HepG2 (cell line): ENCODE results near the gene CACNA1G. TPM values are rescaled to one million over a fixed set of nuclear protein-coding genes. Genes with fewer than 3 reads are reported as not detected.

Experiments used
- DNMT1 ChIP-seq: sonication (generic); formaldehyde crosslinking; IDR thresholded peaks from 2 replicates; pipeline ENCODE4 v1.5.1; 2020; ENCODE audit warnings: mild to moderate bottlenecking, missing genetic modification reagents
- IKZF4 ChIP-seq: sonication (generic); formaldehyde crosslinking; IDR thresholded peaks from 2 replicates; pipeline ENCODE4 v1.5.1; 2020; ENCODE audit warnings: borderline replicate concordance, mild to moderate bottlenecking, low read depth, missing genetic modification reagents; ENCODE audit errors: not compliant biosample characterization
- KLF9 ChIP-seq: IDR thresholded peaks from 2 replicates; pipeline ENCODE4 v1.6.1; 2016; ENCODE audit warnings: low read depth
- PHF21A ChIP-seq: sonication (generic); formaldehyde crosslinking; IDR thresholded peaks from 2 replicates; pipeline ENCODE4 v1.5.0; 2020; ENCODE audit warnings: mild to moderate bottlenecking, missing genetic modification reagents
- RXRA ChIP-seq: sonication (generic); formaldehyde crosslinking; IDR thresholded peaks from 2 replicates; pipeline ENCODE4 v1.5.1; 2020; ENCODE audit warnings: missing genetic modification reagents
- TAF1 ChIP-seq: sonication (generic); formaldehyde crosslinking; IDR thresholded peaks from 2 replicates; pipeline ENCODE4 v1.4.0; 2020; ENCODE audit warnings: missing genetic modification reagents
- U2AF1 ChIP-seq: fragments of 200-400 bp; formaldehyde crosslinking; optimal IDR thresholded peaks from 2 replicates; pipeline ENCODE3; 2017; ENCODE audit warnings: mild to moderate bottlenecking, low read depth, low read length
- U2AF2 ChIP-seq: fragments of 200-400 bp; formaldehyde crosslinking; IDR thresholded peaks from 2 replicates; pipeline ENCODE4 v1.6.1; 2017; ENCODE audit warnings: low read depth, mild to moderate bottlenecking, low read length
- WIZ ChIP-seq: sonication (generic); formaldehyde crosslinking; IDR thresholded peaks from 2 replicates; pipeline ENCODE4 v1.5.1; 2020; ENCODE audit warnings: mild to moderate bottlenecking, missing genetic modification reagents
- YEATS4 ChIP-seq: sonication (generic); formaldehyde crosslinking; IDR thresholded peaks from 2 replicates; pipeline ENCODE4 v1.4.0; 2020; ENCODE audit warnings: missing genetic modification reagents, borderline replicate concordance
- ZBTB20 ChIP-seq: sonication (generic); formaldehyde crosslinking; IDR thresholded peaks from 2 replicates; pipeline ENCODE4 v1.8.1; 2023; ENCODE audit warnings: missing genetic modification reagents, low read depth, mild to moderate bottlenecking, borderline replicate concordance
- ZNF230 ChIP-seq: sonication (generic); formaldehyde crosslinking; IDR thresholded peaks from 2 replicates; pipeline ENCODE4 v1.4.0; 2020; ENCODE audit warnings: mild to moderate bottlenecking, missing genetic modification reagents
- ZNF567 ChIP-seq: sonication (generic); formaldehyde crosslinking; IDR thresholded peaks from 2 replicates; pipeline ENCODE4 v1.8.1; 2023; ENCODE audit warnings: mild to moderate bottlenecking, missing genetic modification reagents, borderline replicate concordance
- ZNF576 ChIP-seq: sonication (generic); formaldehyde crosslinking; IDR thresholded peaks from 2 replicates; pipeline ENCODE4 v1.4.0; 2020; ENCODE audit warnings: mild to moderate bottlenecking, missing genetic modification reagents
- ZNF83 ChIP-seq: sonication (generic); formaldehyde crosslinking; IDR thresholded peaks from 2 replicates; pipeline ENCODE4 v1.4.0; 2020; ENCODE audit warnings: missing genetic modification reagents, mild to moderate bottlenecking, borderline replicate concordance
- polyA plus RNA-seq, 8 experiments: library from polyadenylated mRNA; depleted of rRNA in 3 of 8; stranded (reverse) in 7 of 8; unstranded in 1 of 8; fragments of >200 nt; fragmentation: Illumina TruSeq in 4 of 8; extraction: Trizol in 4 of 8; gene quantifications; 2 replicates each; pipeline versions ENCODE4 v1.2.1 to v1.2.3, GENCODE V29; 2011 to 2016; ENCODE audit warnings: low read depth in 4 of 8, missing spikeins in 1 of 8, mixed read lengths in 1 of 8; ENCODE audit not compliant: insufficient read depth in 1 of 8
- total RNA-seq, 5 experiments: library from RNA; depleted of rRNA; stranded (reverse); fragments of >200 nt; fragmentation: Illumina TruSeq; extraction: Trizol; gene quantifications; 2 replicates each; pipeline ENCODE4 v1.2.3, GENCODE V29; 2016; ENCODE audit warnings: low read depth in 1 of 5
- TF ChIP-seq, protein P1 (sequence below): IDR thresholded peaks from 2 replicates; pipeline ENCODE4 v1.4.0; 2020; ENCODE audit warnings: mild to moderate bottlenecking, missing genetic modification reagents
- TF ChIP-seq, protein P2 (sequence below): sonication (generic); formaldehyde crosslinking; IDR thresholded peaks from 2 replicates; pipeline ENCODE4 v1.4.0; 2020; ENCODE audit warnings: mild to moderate bottlenecking, low read depth, missing genetic modification reagents

CACNA1G gene
- total and polyA plus RNA-seq, 2 of the 13 experiments (the other 11 are each of a cell fraction or from before 2014, with no cell fraction given): 0.02 TPM; not detected in 1

DNA sequence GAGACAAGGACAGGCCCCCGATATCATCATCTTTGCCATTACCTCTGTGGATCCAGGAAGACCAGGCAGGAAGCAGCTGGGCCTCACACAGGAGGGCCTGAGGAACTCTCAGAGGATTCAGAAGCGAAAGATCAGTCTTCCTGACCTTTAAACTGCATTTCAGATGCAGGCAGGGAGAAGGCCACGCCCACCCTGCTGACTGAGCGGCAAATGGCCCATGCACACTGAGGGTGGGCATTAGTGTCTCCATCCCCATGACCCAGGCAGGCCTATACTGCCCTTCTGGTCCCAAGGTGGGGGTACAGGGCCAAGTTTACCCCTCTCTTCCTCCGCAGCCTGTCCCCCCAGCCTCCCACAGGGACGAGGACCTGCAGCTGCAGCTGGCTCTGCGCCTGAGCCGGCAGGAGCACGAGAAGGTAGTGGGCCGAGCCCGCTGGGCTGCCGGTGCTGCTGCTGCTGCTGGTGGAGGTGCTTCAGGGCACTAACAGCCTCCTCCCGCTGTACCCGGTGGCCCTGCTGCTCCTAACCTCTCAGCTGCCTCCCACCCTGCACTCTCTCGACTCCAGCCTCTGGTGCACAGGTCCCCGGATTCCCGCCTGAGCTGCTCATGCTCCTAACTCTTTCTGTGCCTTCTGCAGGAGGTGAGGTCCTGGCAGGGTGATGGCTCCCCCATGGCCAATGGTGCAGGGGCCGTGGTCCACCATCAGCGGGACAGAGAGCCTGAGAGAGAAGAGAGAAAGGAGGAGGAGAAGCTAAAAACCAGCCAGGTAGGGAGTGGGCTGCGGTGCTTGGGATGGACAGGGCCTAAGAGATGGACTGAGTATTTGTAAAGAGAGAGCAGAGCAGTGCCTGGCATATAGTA, 21.7 kb upstream of the CACNA1G start (continued):
- peak; percentile 40; the same call in 1 of the 2 replicates for TF ChIP-seq YEATS4 (CRISPR knock-in tag)
- TF ChIP-seq TAF1 (CRISPR knock-in tag): peak; percentile 47; the same call in 1 of the 2 replicates
- peak; percentile 80 for TF ChIP-seq KLF9 (CRISPR knock-in tag)
- TF ChIP-seq ZNF83 (CRISPR knock-in tag): 0 out of 2 replicates have a peak, but pooled peaks have one; percentile 45
- TF ChIP-seq, protein P1, sequence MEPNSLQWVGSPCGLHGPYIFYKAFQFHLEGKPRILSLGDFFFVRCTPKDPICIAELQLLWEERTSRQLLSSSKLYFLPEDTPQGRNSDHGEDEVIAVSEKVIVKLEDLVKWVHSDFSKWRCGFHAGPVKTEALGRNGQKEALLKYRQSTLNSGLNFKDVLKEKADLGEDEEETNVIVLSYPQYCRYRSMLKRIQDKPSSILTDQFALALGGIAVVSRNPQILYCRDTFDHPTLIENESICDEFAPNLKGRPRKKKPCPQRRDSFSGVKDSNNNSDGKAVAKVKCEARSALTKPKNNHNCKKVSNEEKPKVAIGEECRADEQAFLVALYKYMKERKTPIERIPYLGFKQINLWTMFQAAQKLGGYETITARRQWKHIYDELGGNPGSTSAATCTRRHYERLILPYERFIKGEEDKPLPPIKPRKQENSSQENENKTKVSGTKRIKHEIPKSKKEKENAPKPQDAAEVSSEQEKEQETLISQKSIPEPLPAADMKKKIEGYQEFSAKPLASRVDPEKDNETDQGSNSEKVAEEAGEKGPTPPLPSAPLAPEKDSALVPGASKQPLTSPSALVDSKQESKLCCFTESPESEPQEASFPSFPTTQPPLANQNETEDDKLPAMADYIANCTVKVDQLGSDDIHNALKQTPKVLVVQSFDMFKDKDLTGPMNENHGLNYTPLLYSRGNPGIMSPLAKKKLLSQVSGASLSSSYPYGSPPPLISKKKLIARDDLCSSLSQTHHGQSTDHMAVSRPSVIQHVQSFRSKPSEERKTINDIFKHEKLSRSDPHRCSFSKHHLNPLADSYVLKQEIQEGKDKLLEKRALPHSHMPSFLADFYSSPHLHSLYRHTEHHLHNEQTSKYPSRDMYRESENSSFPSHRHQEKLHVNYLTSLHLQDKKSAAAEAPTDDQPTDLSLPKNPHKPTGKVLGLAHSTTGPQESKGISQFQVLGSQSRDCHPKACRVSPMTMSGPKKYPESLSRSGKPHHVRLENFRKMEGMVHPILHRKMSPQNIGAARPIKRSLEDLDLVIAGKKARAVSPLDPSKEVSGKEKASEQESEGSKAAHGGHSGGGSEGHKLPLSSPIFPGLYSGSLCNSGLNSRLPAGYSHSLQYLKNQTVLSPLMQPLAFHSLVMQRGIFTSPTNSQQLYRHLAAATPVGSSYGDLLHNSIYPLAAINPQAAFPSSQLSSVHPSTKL (CRISPR knock-in tag): 0 out of 2 replicates have a peak, but pooled peaks have one; percentile 5
- no peak for TF ChIP-seq U2AF1
- TF ChIP-seq PHF21A (CRISPR knock-in tag): no peak
- TF ChIP-seq IKZF4 (CRISPR knock-in tag): peak; percentile 79
- no peak for TF ChIP-seq WIZ (CRISPR knock-in tag)
- TF ChIP-seq ZBTB20 (CRISPR knock-in tag): no peak
- TF ChIP-seq, protein P2, sequence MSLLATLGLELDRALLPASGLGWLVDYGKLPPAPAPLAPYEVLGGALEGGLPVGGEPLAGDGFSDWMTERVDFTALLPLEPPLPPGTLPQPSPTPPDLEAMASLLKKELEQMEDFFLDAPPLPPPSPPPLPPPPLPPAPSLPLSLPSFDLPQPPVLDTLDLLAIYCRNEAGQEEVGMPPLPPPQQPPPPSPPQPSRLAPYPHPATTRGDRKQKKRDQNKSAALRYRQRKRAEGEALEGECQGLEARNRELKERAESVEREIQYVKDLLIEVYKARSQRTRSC (CRISPR knock-in tag): peak; percentile 49; the same call in 1 of the 2 replicates
- TF ChIP-seq RXRA (CRISPR knock-in tag): peak; percentile 62
- peak; percentile 88; the same call in 1 of the 2 replicates for TF ChIP-seq DNMT1 (CRISPR knock-in tag)
- peak; percentile 76; the same call in 1 of the 2 replicates for TF ChIP-seq ZNF567 (CRISPR knock-in tag)
- peak; percentile 73; the same call in 1 of the 2 replicates for TF ChIP-seq ZNF230 (CRISPR knock-in tag)
- TF ChIP-seq U2AF2: no peak
- 0 out of 2 replicates have a peak, but pooled peaks have one; percentile 2 for TF ChIP-seq ZNF576 (CRISPR knock-in tag)
